Skeletal muscle satellite cell (primary cell): Measurements from ENCODE around the gene SYNGR1.
"Not testable (repeated sequence)": the region's sequence is repeated elsewhere in the genome, so short reads cannot be mapped to it uniquely, and the experiment has no call there.

Experiments
- H3K27me3 ChIP-seq: 2 replicates; pipeline ENCODE4 v1.7.0; 2013; ENCODE audit warnings: low read length; ENCODE audit not compliant: control insufficient read depth, insufficient read depth
- H3K36me3 ChIP-seq: 2 replicates; pipeline ENCODE4 v1.7.0; 2013; ENCODE audit warnings: mild to moderate bottlenecking, control low read depth, low read length; ENCODE audit not compliant: insufficient read depth
- H3K4me1 ChIP-seq: 2 replicates; pipeline ENCODE4 v1.7.0; 2013; ENCODE audit warnings: low read length; ENCODE audit not compliant: control insufficient read depth, insufficient read depth
- H3K4me2 ChIP-seq: 2 replicates; pipeline ENCODE4 v1.7.0; 2013; ENCODE audit warnings: mild to moderate bottlenecking, low read length
- H3K4me3 ChIP-seq: 2 replicates; pipeline ENCODE4 v1.7.0; 2013; ENCODE audit warnings: low read length
- H3K9ac ChIP-seq: 2 replicates; pipeline ENCODE4 v1.7.0; 2013; ENCODE audit warnings: mild to moderate bottlenecking, low read depth, low read length, moderate library complexity
- H3K9me3 ChIP-seq: replicated peaks from 2 replicates; pipeline ENCODE4 v1.7.0; 2013; ENCODE audit warnings: mild to moderate bottlenecking, control low read depth, low read length

SYNGR1 gene

GRCh38 chr22:39401301-39401631 lies 51.5 kb downstream of the SYNGR1 start:
- Histone ChIP-seq H3K4me2 (peak overlapping the region; percentile 96), H3K9me3 (no peaks in the 10 kb centered on the region), H3K9ac (no peak overlapping the region), H3K4me1 (peaks cover 19% of the 10 kb centered on the region), H3K36me3 (no peaks in the 10 kb centered on the region), H3K27me3 (no peaks in the 10 kb centered on the region), H3K4me3 (no peak overlapping the region)

DNA sequence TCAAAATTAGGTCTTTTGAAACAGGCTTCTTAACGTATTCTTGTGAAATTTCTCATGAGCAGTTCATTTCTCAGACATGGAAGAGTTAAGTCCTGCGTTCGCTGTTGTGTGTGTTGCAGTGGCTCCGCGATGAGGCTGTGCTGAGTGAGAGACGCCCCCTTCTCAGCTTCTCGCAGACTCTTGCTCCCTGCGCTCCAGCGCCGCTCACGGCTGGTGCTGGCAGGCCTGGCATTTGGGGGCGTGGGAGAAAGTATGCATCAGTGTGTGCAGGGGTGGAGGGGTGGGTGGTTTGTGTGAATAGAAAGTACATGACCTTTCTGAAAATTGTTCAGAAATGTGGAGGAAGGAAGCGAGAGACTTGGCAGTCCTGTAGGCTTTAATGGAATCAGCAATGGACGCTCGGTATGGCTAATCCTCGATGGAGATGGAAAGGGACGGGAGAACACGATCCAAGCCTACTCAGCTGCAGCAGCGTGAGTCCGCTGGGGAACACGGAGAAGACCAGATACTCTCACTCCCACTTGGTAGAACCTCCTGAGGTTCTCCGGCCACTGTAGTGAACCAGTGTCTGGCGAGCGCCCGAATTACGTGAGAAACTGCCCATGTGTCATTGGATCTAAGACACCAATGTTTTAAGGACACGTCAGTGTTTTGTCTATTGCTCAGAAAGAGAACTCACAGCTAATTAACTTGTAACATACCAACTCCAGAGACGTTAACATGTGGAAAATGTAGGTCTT lies 55.7 kb downstream of the SYNGR1 start:
- peak overlapping the region; percentile 1 for H3K9ac ChIP-seq
- H3K4me3 ChIP-seq = peak overlapping the region; percentile 51

GRCh38 chr22:39408173-39408572 lies 58.4 kb downstream of the SYNGR1 start:
- Histone ChIP-seq H3K4me2 (no peak overlapping the region), H3K9me3 (no peaks in the 10 kb centered on the region), H3K36me3 (no peaks in the 10 kb centered on the region), H3K27me3 (no peaks in the 10 kb centered on the region), H3K9ac (no peak overlapping the region), H3K4me1 (peaks cover 18% of the 10 kb centered on the region), H3K4me3 (no peak overlapping the region)

More for the DNA sequence above, 55.7 kb downstream of the SYNGR1 start:
- no peaks in the 10 kb centered on the region for H3K36me3 ChIP-seq
- peaks cover 15% of the 10 kb centered on the region for H3K4me1 ChIP-seq
- peak overlapping the region; percentile 80 for H3K4me2 ChIP-seq
- H3K27me3 ChIP-seq = no peaks in the 10 kb centered on the region
- no peaks in the 10 kb centered on the region for H3K9me3 ChIP-seq

DNA sequence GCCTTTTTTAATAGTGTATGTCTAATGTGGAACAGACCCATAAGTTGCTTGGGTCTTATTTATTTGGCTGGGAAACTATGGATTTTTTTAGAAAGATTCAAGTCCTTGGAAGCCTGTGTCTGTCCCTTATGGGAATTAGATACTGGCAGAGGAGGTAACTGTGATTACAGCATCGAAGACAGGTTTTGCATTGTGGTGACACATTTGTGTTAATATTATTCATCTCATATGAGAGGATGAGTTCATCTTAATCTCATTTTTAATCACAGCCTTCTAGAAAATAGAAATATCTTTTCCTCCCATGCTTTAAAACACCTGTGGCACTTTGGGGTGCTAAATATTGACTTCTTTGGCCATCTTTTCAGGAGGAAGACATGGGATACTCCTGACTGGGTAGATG lies 59.0 kb downstream of the SYNGR1 start:
- H3K4me2 ChIP-seq = no peak overlapping the region
- H3K27me3 ChIP-seq = no peaks in the 10 kb centered on the region
- no peak overlapping the region for H3K9ac ChIP-seq
- H3K36me3 ChIP-seq = no peaks in the 10 kb centered on the region
- H3K4me3 ChIP-seq = no peak overlapping the region
- peaks cover 18% of the 10 kb centered on the region for H3K4me1 ChIP-seq
- H3K9me3 ChIP-seq = no peaks in the 10 kb centered on the region

DNA sequence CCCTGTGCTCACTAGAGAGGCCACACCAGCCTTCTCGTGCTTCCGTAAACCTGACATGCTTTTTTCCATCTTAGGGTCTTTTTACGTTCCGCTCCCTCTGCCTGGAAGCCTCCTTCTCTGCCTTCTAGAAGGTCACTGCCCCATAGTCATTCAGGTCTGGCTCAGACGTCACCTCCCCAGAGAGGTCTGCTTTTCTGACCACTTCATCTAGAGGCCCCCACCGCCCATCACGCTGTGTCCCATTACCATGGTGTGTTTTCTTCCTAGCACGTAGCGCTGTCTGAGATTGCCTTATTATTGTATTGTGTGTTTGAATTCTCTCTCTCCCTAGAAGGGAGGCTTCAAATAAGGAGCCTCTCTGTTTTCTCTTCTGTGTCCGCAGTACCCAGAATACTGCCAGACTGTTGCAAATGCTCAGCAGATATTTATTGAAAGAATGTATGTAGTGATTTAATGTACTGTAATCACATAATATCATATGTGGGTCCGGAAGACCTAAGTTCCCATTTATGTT lies 59.8 kb downstream of the SYNGR1 start:
- Histone ChIP-seq H3K9me3 (no peaks in the 10 kb centered on the region), H3K4me1 (peaks cover 18% of the 10 kb centered on the region)

DNA sequence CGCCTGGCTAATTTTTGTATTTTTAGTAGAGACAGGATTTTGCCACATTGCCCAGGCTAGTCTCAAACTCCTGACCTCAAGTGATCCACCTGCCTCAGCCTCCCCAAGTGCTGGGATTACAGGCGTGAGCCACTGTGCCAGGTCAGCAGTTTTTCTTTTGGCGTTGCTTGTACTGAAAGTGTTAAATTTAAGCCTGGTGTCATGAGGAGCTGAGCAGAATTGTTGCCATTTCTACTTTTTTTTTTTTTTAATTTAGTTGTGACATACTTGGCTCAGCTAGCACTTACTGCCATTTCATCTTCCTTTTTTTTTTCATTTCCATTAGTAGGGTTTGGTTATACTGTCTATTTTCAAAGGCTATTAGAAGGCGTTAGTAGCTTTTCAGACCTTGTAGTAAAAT lies 60.5 kb downstream of the SYNGR1 start:
- Histone ChIP-seq H3K9me3 (no peaks in the 10 kb centered on the region), H3K4me2 (no peak overlapping the region), H3K4me1 (peaks cover 12% of the 10 kb centered on the region), H3K4me3 (no peak overlapping the region), H3K27me3 (no peaks in the 10 kb centered on the region), H3K9ac (no peak overlapping the region), H3K36me3 (peaks cover 1% of the 10 kb centered on the region)

More for the DNA sequence above, 59.8 kb downstream of the SYNGR1 start:
- no peak overlapping the region for H3K9ac ChIP-seq
- no peaks in the 10 kb centered on the region for H3K36me3 ChIP-seq
- no peak overlapping the region for H3K4me2 ChIP-seq
- H3K27me3 ChIP-seq = no peaks in the 10 kb centered on the region
- no peak overlapping the region for H3K4me3 ChIP-seq

DNA sequence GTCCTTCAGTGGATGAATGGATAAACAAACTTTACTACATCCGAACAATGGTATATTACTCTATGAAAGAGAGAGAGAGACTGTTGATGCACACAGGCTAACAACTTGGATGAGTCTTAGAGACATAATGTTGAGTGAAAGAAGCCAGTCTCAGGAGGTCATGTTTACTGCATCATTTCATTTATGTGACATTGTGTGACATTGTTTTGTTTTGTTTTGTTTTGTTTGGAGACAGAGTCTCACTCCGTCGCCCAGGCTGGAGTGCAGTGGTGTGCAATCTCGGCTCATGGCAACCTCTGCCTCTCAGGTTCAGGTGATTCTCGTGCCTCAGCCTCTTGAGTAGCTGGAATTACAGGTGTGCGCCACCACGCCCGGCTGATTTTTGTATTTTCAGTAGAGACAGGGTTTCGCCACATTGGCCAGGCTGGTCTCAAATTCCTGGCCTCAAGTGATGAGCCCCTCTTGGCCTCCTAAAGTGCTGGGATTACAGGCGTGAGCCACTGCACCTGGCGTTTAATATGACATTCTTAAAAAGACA lies 62.1 kb downstream of the SYNGR1 start:
- H3K9ac ChIP-seq, H3K4me1 ChIP-seq, H3K4me3 ChIP-seq, H3K27me3 ChIP-seq, H3K9me3 ChIP-seq, H3K4me2 ChIP-seq: not testable (repeated sequence)
- H3K36me3 ChIP-seq = peaks cover 17% of the 10 kb centered on the region

GRCh38 chr22:39413204-39413603 lies 63.4 kb downstream of the SYNGR1 start:
- H3K4me3 ChIP-seq, H3K4me2 ChIP-seq, H3K27me3 ChIP-seq, H3K9ac ChIP-seq, H3K4me1 ChIP-seq, H3K9me3 ChIP-seq: not testable (repeated sequence)
- peaks cover 27% of the 10 kb centered on the region for H3K36me3 ChIP-seq

- Histone ChIP-seq H3K9ac (no peak overlapping the region), H3K36me3 (peaks cover 39% of the 10 kb centered on the region), H3K4me1 (peaks cover 5% of the 10 kb centered on the region), H3K4me2 (no peak overlapping the region), H3K9me3 (no peaks in the 10 kb centered on the region), H3K27me3 (no peaks in the 10 kb centered on the region), H3K4me3 (no peak overlapping the region)
Observed at GRCh38 chr22:39414377-39414776, 64.6 kb downstream of the SYNGR1 start.

DNA sequence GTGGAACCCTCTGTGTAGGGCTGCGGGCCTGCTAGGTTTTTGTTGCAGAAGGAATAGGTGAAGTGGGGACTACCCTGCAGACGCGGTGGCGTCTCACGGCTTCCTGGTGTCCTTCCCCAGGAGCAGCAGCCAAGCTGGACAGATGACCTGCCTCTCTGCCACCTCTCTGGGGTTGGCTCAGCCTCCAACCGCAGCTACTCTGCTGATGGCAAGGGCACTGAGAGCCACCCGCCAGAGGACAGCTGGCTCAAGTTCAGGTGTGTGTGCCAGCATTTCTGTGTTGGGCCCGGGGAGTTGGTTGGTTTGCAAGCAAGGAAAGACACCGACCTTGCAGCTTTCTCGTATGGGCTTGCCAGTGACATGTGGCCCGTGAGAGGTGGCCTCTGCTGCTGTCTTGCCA lies 65.1 kb downstream of the SYNGR1 start:
- no peaks in the 10 kb centered on the region for H3K9me3 ChIP-seq
- no peak overlapping the region for H3K4me2 ChIP-seq
- H3K9ac ChIP-seq = no peak overlapping the region
- no peak overlapping the region for H3K4me3 ChIP-seq
- peaks cover 44% of the 10 kb centered on the region for H3K36me3 ChIP-seq
- H3K4me1 ChIP-seq = peaks cover 5% of the 10 kb centered on the region
- no peaks in the 10 kb centered on the region for H3K27me3 ChIP-seq

- no peaks in the 10 kb centered on the region for H3K9me3 ChIP-seq
- H3K4me1 ChIP-seq = peaks cover 5% of the 10 kb centered on the region
- no peak overlapping the region for H3K4me3 ChIP-seq
- H3K27me3 ChIP-seq = no peaks in the 10 kb centered on the region
- H3K36me3 ChIP-seq = peaks cover 50% of the 10 kb centered on the region
- no peak overlapping the region for H3K4me2 ChIP-seq
- H3K9ac ChIP-seq = no peak overlapping the region
Observed at GRCh38 chr22:39415506-39415905, 65.7 kb downstream of the SYNGR1 start.

GRCh38 chr22:39416319-39416718 lies 66.5 kb downstream of the SYNGR1 start:
- H3K27me3 ChIP-seq = no peaks in the 10 kb centered on the region
- no peak overlapping the region for H3K9ac ChIP-seq
- H3K4me1 ChIP-seq = peaks cover 5% of the 10 kb centered on the region
- H3K4me2 ChIP-seq = no peak overlapping the region
- no peaks in the 10 kb centered on the region for H3K9me3 ChIP-seq
- H3K36me3 ChIP-seq = peaks cover 53% of the 10 kb centered on the region
- no peak overlapping the region for H3K4me3 ChIP-seq
